GM21390 (cell line): ENCODE data around the gene HSBP1L1.
"Not testable (repeated sequence)": the region's sequence is repeated elsewhere in the genome, so short reads cannot be mapped to it uniquely, and the experiment has no call there.

Source experiments
- ATAC-seq: cut with Tn5 transposase; IDR thresholded peaks from one replicate; pipeline ENCODE4 v1.9.1; 2021; ENCODE audit not compliant: unreplicated experiment

HSBP1L1 gene

DNA sequence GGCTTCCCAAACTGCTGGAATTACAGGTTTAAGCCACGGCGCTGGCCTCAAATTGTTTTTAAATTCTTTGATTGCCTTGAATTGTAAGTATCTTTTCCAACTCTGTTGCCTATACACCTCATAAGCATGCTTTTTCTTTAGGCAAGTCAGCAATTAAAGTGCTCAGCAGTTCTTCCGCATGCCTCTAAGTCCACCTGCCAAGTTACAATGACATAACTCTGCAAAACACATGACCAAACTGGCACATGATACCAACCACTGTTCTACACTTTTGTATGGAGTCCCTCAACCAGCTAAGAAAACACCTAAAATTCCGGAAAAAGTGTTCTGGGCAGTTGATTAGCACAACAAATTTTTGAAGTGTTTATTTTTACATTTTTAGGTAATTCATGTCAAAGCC is 18.8 kb downstream of the HSBP1L1 start:
- ATAC-seq = no peak

DNA sequence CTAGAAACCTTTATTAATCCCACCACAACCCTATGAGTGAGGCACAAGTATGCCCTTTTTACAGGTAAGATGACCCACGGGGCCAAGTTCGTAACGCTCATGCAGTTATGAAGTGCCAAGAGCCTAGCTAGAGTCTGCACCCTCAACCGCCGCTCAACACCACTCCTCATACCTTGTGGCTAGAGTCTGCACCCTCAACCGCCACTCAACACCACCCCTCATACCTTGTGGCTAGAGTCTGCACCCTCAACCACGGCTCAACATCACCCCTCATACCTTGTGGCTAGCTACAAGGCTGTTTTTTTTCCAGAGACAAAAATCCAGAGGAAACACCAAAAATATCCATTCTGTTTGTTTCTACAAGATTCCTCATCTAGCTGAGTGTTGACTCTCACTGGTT is 19.4 kb downstream of the HSBP1L1 start:
- ATAC-seq = no peak

DNA sequence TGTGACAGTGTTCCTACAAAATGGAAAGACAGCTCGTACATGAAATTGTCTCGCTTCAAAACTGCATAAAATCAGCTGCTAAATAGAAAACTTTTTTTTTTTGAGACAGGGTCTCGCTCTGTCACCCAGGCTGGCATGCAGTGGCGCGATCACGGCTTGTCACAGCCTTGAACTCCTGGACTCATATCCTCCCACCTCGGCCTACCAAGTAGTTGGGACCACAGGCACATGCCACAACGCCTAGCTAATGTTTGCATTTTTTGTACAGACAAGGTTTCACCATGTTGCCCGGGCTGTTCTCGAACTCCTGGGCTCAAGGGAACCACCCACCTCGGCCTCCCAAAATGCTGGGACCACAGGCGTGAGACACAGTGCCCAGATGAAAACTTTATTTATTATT is 20.7 kb downstream of the HSBP1L1 start:
- ATAC-seq = no peak

DNA sequence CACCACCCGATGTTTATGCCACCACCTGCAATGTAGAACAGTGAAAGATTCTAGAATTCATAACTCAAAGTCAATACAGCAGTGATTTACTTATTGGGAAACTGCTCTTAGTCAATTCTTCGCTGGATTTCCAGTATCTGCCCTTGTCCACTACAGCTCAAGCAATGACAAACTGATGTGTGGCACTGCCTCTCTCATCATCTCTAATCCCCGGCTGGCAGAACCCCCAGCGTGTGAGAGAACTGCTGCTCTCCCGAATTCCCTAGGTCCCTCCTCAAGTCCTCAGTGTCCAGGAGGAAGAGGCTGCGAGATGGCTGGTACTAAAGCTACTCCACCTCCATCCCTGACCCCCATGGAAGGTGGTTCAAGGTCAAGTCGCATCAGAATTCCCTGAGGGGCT is 22.3 kb downstream of the HSBP1L1 start:
- ATAC-seq = no peak

DNA sequence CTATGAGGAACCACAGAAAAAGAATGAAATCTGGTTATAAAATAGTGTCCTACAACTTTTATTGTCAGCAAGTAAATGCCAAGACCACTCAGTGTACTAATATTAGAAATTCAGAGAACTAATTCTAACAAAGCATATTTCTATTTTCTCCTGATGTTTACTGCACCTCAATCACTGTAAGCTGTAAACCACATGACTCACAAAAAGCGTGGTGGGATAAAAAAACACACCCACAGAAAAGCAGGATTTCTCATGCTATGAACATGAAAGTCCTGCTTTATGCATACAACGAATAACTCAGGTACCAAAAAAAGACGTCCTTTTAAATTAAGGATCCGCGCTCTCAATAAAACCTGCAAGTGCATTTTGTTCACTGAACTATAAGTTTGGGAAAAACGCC is 23.1 kb downstream of the HSBP1L1 start:
- no peak for ATAC-seq

DNA sequence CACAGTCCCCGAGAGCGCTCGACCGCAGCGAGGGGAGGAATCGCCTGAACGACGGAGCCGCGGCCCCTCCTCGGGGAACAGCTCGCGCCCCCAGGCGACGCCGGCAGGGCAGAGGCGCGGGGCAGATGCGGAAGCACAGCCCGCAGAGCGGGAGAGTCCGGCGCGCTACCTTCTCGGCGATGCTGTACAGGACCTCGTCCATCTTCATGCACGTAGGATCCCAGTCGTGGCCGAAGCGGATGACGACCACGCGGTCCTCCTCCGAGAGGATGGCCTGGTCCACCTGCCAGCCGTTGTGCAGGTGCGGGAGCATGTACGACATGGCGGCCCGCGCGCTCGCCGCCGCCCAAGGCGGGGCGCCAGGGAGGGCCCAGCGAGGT is 23.6 kb downstream of the HSBP1L1 start:
- peak; percentile 66 for ATAC-seq

DNA sequence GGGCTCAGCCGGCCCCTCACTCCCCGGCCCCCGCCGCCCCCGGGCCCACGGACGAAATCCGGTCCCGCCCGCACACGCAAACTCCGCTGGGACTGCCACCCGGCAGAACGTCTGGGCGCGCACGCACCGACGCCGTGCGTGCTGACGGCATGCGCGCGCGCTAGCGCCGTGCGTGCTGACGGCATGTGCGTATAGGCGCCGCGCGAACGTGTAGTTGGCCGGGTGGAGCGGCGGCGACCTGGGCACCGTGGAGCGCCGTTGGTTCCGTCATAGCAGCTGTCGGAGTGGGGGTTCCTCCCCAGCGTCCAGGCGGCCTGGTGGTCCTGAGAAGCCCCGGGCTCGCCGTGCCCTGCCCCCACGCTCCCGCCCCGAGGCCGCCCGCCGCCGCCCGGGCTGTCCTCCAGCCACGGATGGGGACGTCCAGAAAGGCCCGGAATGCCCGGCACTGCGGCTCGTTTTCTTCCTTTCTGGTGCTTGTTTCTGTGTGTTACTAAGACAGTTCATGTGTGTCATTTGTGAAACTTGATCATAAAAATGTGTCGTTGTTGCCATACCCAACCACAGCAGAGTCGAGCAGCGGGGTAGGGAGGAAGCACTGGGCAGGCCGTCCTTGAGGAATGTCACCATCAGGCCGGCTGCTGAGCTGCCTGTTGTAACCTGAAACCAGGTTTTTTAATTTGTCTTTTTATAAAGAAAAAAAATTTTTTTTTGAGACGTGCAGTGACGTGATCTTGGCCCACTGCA is 24.2 kb downstream of the HSBP1L1 start, which contains the start of gene TXNL4A:
Gene TXNL4A (minus strand): TSS at position 113 of the 744 bp plus-strand sequence. CDS start 171 bp downstream, outside the sequence.
- peak; percentile 97 for ATAC-seq

DNA sequence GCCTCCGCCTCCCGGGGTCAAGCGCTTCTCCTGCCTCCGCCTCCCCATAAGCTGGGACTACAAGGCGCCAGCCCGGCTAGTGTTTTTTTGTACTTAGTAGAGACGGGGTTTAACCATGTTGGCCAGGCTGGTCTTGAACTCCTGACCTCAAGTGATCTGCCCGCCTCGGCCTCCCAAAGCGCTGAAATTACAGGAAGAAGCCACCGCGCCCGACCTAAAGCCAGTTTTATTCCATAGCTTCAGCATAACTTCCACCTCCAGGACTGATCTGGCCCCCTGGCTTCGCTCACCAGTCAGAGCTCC is 24.7 kb downstream of the HSBP1L1 start:
- no peak for ATAC-seq

DNA sequence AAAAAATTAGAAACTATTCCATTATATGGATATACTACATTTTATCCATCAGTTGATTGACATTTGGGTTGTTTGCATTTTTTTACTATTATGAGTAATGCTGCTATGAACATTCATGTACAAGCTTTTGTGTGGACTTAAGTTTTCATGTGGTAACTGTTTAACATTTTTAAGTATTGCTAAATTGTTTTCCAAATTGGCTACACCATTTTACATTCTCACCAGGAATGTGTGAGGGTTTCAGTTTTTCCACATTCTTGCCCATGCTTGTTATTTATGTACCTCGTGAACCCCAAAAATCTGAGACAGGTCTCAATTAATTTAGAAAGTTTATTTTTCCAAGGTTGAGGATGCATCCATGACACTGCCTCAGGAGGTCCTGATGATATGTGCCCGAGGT is 27.1 kb downstream of the HSBP1L1 start:
- ATAC-seq = no peak

DNA sequence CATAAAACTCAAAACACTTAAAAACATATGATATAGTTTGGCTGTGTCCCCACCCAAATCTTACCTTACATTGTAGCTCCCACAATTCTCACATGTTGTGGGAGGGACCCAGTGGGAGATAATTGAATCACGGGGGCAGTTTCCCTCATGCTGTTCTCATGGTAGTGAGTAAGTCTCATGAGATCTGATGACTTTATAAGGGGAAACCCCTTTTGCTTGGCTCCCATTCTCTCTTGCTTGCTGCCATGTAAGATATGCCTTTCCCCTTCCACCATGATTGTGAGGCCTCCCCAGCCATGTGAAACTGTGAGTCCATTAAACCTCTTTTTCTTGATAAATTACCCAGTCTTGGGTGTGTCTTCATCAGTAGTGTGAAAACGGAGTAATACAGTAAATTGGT is 35.3 kb downstream of the HSBP1L1 start:
- ATAC-seq = not testable (repeated sequence)

DNA sequence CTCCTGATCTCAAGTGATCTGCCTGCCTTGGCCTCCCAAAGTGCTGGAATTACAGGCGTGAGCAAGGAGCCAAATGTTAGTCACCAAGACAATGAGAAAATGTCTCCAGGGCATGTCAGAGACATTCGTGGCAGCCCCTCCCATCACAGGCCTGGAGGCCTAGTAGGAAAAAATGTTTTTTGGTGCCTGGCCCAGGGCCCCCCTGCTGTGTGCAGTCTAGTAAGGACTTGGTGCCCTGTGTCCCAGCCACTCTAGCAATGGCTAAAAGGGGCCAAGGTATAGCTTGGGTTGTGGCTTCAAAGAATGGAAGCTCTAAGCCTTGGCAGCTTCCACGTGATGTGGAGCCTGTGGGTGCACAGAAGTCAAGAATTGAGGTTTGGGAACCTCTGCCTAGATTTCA is 36.4 kb downstream of the HSBP1L1 start:
- ATAC-seq = no peak

DNA sequence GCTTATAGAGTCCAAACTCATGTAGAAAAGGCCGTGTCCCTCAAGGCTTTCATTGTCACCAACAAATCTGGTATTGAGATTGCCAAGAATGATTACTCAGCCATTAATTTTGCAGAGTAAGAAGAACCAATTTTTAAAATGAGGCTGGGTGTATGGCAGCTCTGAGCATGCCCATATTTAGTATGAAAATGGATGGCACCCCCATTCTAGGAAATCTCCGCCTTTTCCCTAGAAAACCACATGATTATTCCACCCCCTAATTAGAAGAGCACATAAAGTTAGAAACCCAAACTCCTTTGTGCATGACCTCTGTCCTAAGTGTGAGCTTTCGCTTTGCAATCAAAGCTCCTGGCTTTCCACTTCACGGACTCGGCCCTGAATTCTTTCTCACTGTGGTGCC is 38.0 kb downstream of the HSBP1L1 start:
- no peak for ATAC-seq

DNA sequence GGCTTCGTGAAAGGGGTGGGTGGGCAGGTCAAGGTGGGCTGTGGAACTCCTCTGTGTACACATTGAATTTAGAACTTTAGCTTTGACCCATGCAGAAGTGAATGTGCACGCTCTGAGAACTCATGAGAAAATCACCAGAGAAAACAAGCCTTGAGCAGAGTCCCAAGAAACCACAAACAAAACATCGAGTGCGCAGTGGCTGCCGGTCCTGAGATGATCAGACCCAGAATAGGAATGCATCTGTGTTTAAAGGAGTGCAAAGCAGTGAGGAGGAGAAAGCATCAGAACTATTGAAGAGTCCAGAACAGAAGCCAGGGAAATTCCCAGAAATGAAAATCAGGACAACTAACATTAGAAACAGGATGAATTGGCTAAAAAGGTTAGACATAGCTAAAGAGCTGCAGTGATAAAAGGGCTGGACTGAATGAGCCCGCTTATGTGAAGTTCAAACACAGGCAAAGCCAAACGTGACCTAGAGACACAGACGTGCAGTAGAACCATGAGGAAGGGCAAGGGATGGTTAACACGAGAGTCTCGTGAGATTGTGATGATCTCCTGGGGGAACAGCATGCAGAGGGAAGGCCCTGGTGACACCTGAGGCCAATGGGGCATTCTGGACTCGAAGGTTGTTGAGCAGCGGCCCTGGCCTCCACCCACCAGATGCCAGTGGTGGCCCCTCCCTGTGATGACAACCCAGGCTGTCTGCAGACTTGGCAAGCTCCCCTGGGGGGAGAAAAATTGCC is 40.3 kb downstream of the HSBP1L1 start:
- ATAC-seq = no peak

DNA sequence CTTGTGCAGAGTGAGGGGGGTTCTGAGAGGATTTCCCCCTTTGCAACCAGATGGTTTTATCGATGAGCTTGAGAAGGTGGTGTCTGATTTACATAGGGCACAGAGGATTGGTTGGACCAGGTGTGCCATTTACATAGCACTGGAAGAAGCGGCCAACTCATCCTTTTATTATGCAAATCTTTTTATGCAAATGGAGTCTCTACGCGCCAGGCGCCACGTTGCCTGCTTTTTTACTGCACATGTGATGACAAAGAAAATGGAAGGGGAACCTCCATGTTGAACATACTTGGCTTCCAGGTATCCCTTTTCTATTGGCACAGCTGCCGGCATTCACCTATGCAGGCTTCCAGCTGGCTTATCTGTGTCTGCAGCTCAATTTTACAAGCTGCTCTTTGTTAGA is 42.3 kb downstream of the HSBP1L1 start:
- ATAC-seq = no peak

DNA sequence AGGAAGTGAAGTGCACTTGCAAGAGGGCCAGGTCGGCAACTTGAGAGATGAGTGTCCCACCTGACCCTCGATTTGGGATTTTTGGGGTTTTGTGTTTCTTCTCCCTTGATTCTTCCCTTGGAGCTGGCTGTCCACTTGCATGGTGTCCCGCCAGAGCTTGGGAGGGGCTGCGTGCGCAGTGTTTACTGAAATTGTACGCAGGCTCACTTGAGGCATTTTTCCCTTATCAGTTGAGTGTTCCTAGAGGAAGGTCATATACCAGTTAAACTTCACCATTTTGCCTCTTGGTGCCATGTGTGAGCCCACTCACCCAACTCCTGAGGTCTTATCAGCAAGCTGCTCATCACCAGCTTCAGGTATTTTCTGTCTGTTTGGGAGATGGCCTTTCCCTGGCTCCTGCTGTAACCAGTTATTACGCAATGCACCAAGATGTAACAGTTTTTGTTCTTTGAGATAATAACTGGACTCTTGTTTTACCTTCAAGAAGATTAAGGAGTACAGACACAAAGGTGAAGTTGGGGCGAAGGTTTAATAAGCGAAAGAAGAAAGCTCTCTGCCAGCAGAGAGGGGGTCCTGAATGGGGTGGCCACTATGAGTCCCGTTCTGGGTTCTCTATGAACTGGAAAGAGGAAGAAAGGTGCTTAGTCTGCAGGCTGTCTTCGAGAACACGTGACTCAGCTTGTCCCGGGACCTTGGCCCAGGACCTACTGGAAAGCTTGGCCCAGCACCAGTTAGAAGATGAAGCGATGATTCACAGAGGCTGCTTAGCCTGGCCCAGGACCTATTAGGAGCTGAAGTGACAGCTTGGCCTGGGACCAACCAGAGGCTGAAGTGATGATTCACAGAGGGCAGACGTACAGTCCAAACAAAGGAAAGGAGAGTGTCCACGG is 45.5 kb downstream of the HSBP1L1 start:
- no peak for ATAC-seq

DNA sequence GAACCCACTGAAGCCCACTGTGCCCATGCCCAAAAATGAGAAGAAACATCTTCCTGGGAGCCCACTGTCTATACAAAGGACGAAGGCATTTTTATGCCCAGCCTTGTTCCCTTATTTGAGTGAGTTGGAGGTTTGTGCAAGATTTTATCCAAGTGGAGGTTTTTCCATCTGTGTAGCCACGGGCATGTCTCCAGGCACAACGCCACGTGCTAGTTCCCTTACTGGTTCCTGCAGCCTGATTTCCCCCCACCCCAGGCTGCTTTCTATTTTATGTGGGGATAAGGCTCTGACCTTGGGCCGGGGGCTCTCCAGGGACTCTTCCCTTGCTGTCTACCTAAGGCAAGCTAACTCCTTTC is 46.1 kb downstream of the HSBP1L1 start:
- ATAC-seq = no peak

DNA sequence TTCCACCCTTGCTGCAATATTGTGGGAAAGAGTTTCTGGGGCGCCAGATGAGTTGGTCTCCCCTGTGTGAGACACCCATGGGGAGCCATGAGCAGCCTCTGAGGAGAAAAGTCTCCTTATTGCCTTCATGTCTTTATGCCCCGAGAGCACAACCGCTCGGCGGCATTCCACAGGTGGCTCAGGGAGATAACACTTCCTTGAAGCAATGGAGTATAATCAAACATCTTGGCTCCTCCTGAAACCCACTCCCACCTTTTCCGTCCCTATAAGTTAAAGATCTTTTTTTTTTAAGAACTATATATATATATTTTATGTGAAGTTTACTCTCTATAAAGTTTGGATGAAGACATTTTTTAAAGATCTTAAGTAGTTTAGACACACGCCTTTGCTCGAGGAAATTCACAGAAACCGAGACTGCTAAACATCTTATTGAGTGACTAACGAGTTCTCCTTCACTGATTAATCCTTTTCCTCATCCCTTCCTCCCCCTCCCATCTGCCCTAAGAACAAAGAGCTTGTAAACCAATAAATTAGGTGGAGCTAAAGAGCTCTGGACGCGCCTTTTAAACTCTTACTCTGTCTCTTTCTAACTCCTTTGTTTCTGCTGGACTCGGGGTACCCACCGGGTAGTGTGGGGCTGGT is 47.2 kb downstream of the HSBP1L1 start:
- not testable (repeated sequence) for ATAC-seq

DNA sequence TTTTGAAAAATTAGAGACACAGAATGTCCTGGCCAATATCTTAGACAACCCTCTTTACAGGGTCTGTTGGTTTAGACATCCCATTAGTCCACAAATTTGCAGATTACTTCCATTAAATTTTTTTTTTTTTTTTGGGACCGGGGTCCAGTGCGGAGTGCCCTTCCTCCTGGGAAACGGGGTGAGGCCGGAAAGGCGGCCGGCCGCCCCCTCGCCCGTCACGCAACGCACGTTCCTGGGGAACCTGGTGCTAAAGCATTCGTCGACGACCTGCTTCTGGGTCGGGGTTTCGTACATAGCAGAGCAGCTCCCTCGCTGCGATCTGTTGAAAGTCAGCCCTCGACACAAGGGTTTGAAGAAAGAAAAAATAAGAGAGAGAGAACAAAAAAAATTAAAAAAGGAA is 48.3 kb downstream of the HSBP1L1 start:
- ATAC-seq = no peak
